Testis (tissue), 2 donors: ENCODE measurements around the gene RTBDN.

Experiments
- CTCF ChIP-seq, 3 experiments: fragments of 450-650 bp in 2 of 3; fragments of 200-600 bp in 1 of 3; sonication (generic) in 1 of 3; IDR thresholded peaks; one replicate each; pipeline ENCODE4 v1.5.1; 2016 to 2019; ENCODE audit warnings: antibody characterized with exemption in 3 of 3, mild to moderate bottlenecking in 2 of 3, moderate library complexity in 1 of 3
- POLR2A ChIP-seq: fragments of 450-650 bp; IDR thresholded peaks from one replicate; pipeline ENCODE4 v1.6.1; 2017; ENCODE audit warnings: antibody characterized with exemption, mild to moderate bottlenecking, moderate library complexity

DNA sequence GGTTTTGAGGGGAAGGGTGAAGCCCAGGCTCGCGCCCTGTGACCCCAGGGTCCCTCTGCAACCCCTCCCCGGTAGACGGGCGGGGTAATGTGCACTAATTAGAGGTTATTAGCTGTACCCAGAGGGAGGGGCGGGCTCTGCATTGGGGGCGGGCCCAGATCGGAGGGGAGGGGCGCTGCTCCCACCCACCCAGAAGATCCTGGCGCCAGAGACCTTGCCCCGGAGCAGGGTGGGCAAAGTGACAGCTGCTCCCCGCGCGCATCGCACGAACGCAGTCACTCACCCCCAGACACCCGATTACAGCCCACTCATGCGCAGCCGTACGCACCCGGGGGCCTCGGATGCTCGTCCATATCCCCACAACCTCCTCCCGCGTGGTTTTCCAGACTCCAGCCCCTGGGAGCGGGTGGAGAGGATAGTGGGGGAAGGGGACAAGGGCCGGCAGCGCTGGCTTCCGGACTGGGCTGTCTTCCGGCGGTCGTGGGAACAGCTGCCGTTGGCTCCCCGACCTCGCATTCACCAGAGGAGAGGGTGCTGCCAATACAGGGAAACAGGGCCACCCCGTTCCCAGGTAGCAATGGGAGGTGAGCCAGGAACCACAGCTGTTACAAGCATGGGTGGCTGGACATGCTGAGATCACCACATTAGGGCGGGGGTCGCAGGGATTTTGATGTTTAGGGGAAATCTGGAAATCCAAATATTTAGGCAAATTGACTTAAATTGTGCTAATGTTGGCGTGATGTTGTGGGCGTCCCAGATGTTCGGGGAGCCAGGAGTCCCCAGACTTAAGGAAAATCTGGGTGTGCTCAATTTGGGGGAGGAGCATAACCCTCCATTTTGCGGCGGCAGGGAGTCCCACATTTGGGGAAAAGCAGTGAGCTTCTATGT, 56.1 kb downstream of the RTBDN start:
- no peak for TF ChIP-seq CTCF (IDR thresholded peaks at IDR 0.05)
- TF ChIP-seq POLR2A, result no peak
